ENCODE results near the gene SECISBP2.

- TF ChIP-seq CTCF (IDR thresholded peaks at IDR 0.05) (no peak), POLR2A (IDR thresholded peaks at IDR 0.05) (no peak)
Observed at GRCh38 chr9:89367726-89368437, 49.6 kb downstream of the SECISBP2 start.

Measured in heart left ventricle (tissue), 13 donors.